ENCODE measurements around the gene TAF4.
A peak's percentile ranks its signal among the peaks of the same experiment; 100 is the strongest.

The TAF4 gene

DNA sequence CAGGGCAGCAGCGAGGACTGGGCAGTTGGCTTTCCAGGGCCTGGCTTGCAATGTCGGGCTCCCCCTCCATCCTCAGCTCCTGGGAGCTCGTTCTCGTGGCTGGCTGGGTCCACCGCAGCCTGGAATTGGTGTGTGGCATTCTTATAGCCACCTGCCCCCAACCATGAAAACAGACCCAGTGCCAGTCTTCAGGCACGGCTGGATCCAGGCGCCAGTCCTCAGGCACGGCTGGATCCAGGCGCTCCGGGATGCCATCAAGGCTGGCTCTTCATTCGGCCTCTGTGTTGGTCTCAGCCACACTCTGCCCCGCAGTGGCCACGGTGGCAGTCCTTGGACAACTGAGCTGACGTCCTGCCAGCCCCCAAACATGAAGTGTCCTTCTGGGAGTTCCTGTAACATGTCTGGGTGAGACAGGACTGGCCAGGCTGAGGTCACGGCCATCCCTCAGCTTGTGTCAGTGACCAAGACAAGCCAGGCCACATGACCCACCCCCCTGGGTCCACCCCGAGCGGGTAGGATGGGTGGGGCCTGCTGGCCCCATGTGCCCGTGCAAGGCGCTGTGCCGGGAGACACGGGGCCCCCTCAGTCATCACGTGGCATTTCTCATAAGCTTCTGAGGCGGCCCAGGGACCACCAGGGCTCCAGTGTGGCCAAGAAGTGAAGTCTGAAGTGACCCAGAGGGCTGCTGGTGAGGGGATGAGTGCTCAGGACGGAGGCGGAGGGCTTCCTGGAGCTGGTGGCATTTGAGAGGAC, 99.0 kb downstream of the TAF4 start:
- no peak overlapping the region for H3K9ac ChIP-seq (ENCODE audit: low read depth, low read length)
- no peaks in the 10 kb centered on the region for H3K36me3 ChIP-seq (ENCODE audit: insufficient read depth, low read length)
- H3K4me1 ChIP-seq (ENCODE audit: insufficient read depth, low read length) = no peaks in the 10 kb centered on the region; the same call in 1 of the 2 replicates
- no peaks in the 10 kb centered on the region for H3K9me3 ChIP-seq (ENCODE audit: control insufficient read depth, insufficient read depth, low read length)

DNA sequence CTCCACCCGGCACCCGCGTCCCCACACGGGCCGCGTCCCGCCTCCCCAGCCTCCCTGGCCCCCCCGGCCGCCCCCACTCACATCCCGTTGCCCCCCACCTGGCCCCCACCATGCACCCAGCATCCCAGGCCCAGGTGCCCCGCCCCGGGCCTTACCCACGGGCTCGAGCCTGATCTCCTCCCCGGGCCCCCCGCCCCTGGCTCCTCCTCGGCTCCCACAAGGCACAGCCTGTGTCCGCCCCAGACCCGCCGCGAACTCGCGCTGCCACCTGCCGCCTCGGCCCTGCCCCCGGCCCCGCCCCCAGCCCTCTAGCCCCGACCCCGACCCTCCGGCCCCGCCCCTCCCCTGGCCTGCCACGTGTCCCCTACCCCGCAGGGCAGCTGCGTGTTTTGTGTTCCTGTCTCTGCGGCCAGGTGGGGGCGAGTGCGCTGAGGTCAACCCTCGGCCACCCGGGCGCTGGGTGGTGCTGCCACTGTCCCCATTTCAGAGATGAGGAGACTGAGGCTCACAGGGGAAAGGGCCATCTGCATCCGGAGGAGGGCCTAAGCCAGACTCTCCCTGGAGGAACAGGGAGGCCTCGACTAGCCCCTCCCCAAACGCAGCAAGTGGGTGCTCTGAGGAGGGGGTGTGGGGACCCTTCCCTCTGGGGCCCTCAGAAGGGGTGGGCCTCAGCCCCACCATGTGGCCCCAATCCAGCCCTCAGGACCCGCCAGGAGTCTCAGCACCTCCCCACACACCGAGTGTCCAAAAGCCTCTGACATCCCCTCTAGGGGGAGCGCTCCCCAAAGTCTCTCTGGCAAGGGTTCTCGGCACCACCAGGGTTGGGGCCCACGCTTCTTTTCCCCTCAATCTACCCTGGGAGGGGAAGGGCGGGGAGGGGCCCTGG, 99.8 kb downstream of the TAF4 start:
- no peaks in the 10 kb centered on the region for H3K36me3 ChIP-seq (ENCODE audit: insufficient read depth, low read length)
- H3K4me1 ChIP-seq (ENCODE audit: insufficient read depth, low read length) = no peaks in the 10 kb centered on the region; the same call in 1 of the 2 replicates
- H3K9ac ChIP-seq (ENCODE audit: low read depth, low read length) = no peak overlapping the region; the same call in 1 of the 2 replicates
- H3K9me3 ChIP-seq (ENCODE audit: control insufficient read depth, insufficient read depth, low read length) = no peaks in the 10 kb centered on the region

GRCh38 chr20:61964675-61965605, 100.7 kb downstream of the TAF4 start:
- H3K4me1 ChIP-seq (ENCODE audit: insufficient read depth, low read length) = no peaks in the 10 kb centered on the region; the same call in 1 of the 2 replicates
- H3K36me3 ChIP-seq (ENCODE audit: insufficient read depth, low read length) = no peaks in the 10 kb centered on the region
- no peaks in the 10 kb centered on the region for H3K9me3 ChIP-seq (ENCODE audit: control insufficient read depth, insufficient read depth, low read length)
- peak overlapping the region; percentile 33; the same call in 1 of the 2 replicates for H3K9ac ChIP-seq (ENCODE audit: low read depth, low read length)

DNA sequence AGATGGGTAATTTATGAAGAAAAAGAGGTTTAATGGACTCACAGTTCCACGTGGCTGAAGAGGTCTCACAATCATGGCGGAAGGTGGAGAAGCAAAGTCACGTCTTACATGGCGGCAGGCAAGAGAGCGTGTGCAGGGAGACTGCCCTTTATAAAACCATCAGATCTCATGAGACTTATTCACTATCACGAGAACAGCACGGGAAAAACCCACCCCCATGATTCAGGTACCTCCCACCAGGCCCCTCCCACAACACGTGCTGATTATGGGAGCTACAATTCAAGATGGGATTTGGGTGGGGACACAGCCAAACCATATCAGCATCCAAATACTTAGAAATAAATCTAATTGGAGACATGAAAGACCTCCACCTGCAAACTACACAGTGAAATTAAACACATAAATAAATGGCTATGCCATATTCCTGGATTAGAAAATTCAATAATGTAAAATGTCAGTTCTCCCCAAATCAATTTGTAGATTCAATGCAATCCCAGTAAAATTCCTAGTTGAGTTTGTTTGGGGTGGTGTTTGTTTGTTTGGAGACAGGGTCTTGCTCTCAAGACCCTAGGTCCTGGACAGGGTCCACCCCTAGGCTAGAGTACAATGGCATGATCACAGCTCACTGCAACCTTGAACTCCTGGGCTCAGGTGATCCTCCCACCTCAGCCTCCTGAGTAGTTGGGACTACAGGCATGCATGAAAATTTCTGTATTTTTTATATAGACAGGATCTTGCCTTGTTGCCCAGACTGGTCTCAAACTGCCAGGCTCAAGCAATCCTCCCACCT, 101.6 kb downstream of the TAF4 start:
- H3K4me1 ChIP-seq (ENCODE audit: insufficient read depth, low read length) = peaks cover 2% of the 10 kb centered on the region
- H3K9me3 ChIP-seq (ENCODE audit: control insufficient read depth, insufficient read depth, low read length) = no peaks in the 10 kb centered on the region
- no peak overlapping the region for H3K9ac ChIP-seq (ENCODE audit: low read depth, low read length)
- no peaks in the 10 kb centered on the region for H3K36me3 ChIP-seq (ENCODE audit: insufficient read depth, low read length)

GRCh38 chr20:61963149-61963548, 102.5 kb downstream of the TAF4 start:
- Histone ChIP-seq H3K9ac (ENCODE audit: low read depth, low read length) (no peak overlapping the region), H3K9me3 (ENCODE audit: control insufficient read depth, insufficient read depth, low read length) (no peaks in the 10 kb centered on the region), H3K36me3 (ENCODE audit: insufficient read depth, low read length) (no peaks in the 10 kb centered on the region), H3K4me1 (ENCODE audit: insufficient read depth, low read length) (peaks cover 6% of the 10 kb centered on the region)

DNA sequence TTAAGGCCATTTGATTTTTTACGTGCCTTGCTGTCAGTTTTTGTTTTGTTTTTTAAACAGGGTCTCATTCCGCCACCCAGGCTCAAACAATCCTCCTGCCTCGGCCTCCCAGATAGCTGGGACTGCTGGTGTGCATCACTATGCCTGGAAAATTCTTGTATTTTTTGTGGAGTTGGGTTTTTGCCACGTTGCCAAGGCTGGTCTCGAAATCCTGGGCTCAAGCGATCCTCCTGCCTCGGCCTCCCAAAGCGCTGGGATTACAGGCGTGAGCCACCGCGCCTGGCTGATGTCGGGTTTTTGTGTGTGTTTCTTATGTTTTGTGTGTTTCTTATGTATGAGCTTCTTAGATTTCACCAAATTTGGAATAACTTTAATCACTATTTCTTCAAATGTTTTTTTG, 104.8 kb downstream of the TAF4 start:
- no peak overlapping the region for H3K9ac ChIP-seq (ENCODE audit: low read depth, low read length)
- no peaks in the 10 kb centered on the region for H3K36me3 ChIP-seq (ENCODE audit: insufficient read depth, low read length)
- H3K4me1 ChIP-seq (ENCODE audit: insufficient read depth, low read length) = peaks cover 6% of the 10 kb centered on the region
- no peaks in the 10 kb centered on the region for H3K9me3 ChIP-seq (ENCODE audit: control insufficient read depth, insufficient read depth, low read length)

DNA sequence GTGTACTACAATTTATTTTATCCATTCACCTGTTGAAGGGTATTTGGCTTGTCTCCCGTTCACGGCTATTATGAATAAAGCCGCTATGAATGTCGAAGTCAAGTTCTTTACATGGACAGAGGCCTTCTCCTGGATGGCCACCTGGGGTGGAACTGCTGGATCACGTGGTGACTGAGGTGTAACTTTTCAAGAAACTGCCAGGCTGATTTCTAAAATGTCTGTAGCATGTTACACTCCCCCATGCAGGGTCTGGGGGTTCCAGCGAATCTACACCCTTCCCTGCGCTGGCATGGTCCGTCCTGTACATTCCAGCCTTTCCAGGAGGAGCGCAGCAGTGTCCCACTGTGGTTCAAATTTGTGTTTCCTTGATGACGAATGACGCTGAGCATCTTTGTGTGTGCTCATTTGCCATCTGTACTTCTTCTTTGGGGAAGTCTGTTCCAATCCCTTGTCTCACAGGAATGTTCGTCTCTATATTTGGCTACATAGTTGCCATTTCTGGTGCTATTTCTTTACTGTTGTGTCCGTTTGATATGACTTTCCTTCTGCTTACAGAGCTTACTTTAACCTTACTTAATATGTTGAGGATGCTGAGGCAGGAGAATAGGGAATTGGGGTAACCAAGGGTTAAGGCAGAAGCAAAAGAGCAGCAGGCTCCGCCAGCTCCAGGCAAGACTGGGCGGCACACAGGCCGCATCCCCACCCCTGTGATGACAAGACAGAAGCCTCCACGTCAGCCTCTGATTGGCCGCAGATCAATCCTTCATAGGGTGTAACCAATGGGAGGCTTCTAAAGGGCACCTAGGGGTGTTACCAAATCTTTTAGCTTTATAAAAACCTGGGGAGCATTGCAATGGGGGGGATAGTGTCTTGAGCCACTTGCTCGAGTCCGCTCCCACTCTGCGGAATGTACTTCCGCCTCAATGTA, 106.6 kb downstream of the TAF4 start:
- Histone ChIP-seq H3K9me3 (ENCODE audit: control insufficient read depth, insufficient read depth, low read length) (no peaks in the 10 kb centered on the region), H3K36me3 (ENCODE audit: insufficient read depth, low read length) (no peaks in the 10 kb centered on the region), H3K4me1 (ENCODE audit: insufficient read depth, low read length) (peaks cover 6% of the 10 kb centered on the region), H3K9ac (ENCODE audit: low read depth, low read length) (no peak overlapping the region)

DNA sequence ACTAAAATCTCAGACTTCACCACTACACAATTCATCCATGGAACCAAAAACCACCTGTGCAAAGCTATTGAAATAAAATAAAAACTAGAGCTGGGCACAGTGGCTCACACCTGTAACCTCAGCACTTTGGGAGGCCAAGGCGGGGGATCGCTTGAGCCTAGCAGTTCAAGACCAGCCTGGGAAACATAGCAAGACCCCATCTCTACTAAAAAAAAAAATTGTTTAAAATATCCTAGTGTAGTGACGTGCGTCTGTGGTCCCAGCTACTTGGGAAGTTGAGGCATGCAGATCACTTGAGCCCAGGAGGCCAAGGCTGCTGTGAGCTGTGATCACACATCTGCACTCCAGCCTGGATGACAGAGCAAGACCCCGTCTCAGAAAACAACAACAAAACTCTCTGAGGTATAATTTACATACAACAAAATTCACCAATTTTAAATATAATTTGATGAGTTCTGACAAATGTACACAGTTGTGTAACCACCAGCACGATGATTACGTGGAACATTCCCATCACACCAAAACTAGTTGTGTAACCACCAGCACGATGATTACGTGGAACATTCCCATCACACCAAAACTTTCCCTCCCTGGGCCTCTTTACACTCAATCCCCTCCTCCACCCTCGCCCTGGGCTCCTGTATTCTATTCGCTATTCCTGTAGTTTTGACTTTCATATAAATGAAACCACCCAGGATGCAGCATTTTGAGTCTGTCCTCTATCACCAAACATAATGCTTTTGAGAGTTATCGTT, 107.5 kb downstream of the TAF4 start:
- H3K9me3 ChIP-seq (ENCODE audit: control insufficient read depth, insufficient read depth, low read length) = no peaks in the 10 kb centered on the region
- H3K4me1 ChIP-seq (ENCODE audit: insufficient read depth, low read length) = peaks cover 6% of the 10 kb centered on the region
- no peaks in the 10 kb centered on the region for H3K36me3 ChIP-seq (ENCODE audit: insufficient read depth, low read length)
- H3K9ac ChIP-seq (ENCODE audit: low read depth, low read length) = no peak overlapping the region

- Histone ChIP-seq H3K36me3 (ENCODE audit: insufficient read depth, low read length) (no peaks in the 10 kb centered on the region), H3K9me3 (ENCODE audit: control insufficient read depth, insufficient read depth, low read length) (no peaks in the 10 kb centered on the region), H3K9ac (ENCODE audit: low read depth, low read length) (no peak overlapping the region), H3K4me1 (ENCODE audit: insufficient read depth, low read length) (peaks cover 7% of the 10 kb centered on the region)
Observed at GRCh38 chr20:61956396-61957342, 109.0 kb downstream of the TAF4 start.

DNA sequence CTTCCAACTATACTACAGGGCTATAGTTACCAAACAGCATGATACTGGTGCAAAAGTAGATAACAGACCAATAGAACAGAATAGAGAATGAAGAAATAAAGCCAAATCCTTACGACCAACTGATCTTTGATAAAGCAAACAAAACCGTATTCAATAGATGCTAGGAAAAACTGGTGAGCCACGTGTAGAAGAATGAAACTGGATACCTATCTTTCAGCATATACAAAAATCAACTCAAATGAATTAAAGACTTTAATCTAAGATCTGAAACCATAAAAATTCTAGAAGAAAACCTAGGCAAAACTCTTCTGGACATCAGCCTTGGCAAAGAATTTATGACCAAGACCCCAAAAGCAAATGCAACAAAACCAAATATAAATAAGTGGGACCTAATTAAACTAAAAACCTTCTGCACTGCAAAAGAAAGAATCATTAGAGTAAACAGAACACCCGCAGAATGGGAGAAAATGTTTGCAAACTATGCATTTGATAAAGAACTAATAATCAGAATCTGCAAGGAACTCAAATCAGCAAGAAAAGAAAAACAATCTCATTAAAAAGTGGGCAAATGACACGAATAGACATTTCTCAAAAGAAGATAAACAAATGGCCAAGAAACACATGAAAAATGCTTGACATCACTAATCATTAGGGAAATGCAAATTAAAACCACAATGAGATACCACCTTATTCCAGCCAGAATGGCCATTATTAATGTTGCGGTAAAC, 109.8 kb downstream of the TAF4 start:
- no peak overlapping the region for H3K9ac ChIP-seq (ENCODE audit: low read depth, low read length)

More for the DNA sequence above, 109.8 kb downstream of the TAF4 start:
- Histone ChIP-seq H3K4me1 (ENCODE audit: insufficient read depth, low read length) (peaks cover 10% of the 10 kb centered on the region), H3K36me3 (ENCODE audit: insufficient read depth, low read length) (no peaks in the 10 kb centered on the region), H3K9me3 (ENCODE audit: control insufficient read depth, insufficient read depth, low read length) (no peaks in the 10 kb centered on the region)

All from ES-I3 (cell line).